ENCODE results near the gene KMT5B.

Gene KMT5B

GRCh38 chr11:68116974-68117373 is 96.1 kb downstream of the KMT5B start:
- DNase-seq: no peak

GRCh38 chr11:68116126-68116525 is 97.0 kb downstream of the KMT5B start:
- no peak for DNase-seq

- DNase-seq: no peak
Measured at GRCh38 chr11:68115285-68115684, 97.8 kb downstream of the KMT5B start.

- DNase-seq: no peak
Measured at GRCh38 chr11:68113986-68114385, 99.1 kb downstream of the KMT5B start.

GRCh38 chr11:68107689-68108088 is 105.4 kb downstream of the KMT5B start:
- no peak for DNase-seq

- no peak for DNase-seq
Measured at GRCh38 chr11:68106165-68106940, 106.7 kb downstream of the KMT5B start.
